ENCODE results near the gene NSUN3.
"Not testable (repeated sequence)": the region's sequence is repeated elsewhere in the genome, so short reads cannot be mapped to it uniquely, and the experiment has no call there.

The NSUN3 gene

DNA sequence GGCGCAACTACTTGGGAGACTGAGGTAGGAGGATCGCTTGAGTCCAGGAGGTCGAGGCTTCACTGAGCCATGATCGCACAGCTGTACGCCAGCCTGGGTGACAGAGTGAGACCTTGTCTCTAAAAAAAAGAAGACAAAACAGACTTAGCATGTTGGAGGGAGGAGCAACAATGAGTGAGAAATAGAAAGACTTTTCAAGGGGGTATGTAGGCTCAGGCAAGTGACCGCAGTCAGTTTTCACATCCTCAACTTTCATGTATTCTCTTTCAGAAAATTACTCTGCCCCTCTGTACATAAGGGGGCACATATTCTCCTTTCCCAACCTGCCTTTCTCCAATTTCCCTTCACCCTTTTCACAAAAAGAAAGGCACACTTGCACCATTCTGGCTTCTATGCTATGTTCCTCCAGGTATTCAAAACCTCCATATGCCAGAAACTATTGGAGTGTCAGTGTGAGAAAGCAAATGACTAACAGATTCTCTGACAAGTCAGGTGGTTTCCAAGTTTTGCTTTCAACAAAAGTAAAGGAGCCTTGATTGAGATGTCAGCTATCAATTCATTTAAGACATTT is 7.6 kb downstream of the NSUN3 start:
- H3K27ac ChIP-seq: no peak overlapping the region
- TF ChIP-seq, protein P1, sequence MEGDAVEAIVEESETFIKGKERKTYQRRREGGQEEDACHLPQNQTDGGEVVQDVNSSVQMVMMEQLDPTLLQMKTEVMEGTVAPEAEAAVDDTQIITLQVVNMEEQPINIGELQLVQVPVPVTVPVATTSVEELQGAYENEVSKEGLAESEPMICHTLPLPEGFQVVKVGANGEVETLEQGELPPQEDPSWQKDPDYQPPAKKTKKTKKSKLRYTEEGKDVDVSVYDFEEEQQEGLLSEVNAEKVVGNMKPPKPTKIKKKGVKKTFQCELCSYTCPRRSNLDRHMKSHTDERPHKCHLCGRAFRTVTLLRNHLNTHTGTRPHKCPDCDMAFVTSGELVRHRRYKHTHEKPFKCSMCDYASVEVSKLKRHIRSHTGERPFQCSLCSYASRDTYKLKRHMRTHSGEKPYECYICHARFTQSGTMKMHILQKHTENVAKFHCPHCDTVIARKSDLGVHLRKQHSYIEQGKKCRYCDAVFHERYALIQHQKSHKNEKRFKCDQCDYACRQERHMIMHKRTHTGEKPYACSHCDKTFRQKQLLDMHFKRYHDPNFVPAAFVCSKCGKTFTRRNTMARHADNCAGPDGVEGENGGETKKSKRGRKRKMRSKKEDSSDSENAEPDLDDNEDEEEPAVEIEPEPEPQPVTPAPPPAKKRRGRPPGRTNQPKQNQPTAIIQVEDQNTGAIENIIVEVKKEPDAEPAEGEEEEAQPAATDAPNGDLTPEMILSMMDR (conservative IDR thresholded peaks at IDR 0.05): no peak
- no peak for TF ChIP-seq ZFX (IDR thresholded peaks at IDR 0.05)

DNA sequence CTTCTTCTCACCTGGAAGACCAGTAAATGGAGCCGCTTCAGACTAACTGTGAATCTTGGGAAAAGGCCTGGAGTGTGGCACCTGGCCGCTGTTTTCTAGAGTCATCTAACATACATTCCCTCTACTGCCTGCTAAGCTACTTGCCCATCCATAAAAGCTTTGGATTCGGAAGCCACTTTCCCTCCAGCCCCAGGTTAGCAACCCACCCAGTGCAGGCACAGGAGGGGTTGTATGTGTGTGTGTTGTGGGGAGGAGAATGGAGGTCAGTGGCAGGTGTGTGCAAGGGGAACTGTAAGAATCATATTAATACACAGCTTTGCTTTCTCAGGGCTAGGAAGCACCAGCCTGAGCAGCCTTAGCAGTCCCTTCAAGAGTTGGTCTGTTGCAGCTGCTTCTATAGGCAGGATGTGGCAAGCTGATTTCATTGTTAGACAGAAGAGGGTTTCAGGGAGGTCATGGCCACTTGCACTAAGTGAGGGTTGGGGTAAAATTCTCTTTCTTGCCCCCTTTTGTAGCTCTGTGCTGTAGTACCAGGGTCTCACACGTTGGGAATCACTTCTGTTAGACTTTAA is 8.9 kb downstream of the NSUN3 start:
- H3K27ac ChIP-seq: no peak overlapping the region
- TF ChIP-seq, protein P1 (conservative IDR thresholded peaks at IDR 0.05): no peak
- no peak for TF ChIP-seq ZFX (IDR thresholded peaks at IDR 0.05)

DNA sequence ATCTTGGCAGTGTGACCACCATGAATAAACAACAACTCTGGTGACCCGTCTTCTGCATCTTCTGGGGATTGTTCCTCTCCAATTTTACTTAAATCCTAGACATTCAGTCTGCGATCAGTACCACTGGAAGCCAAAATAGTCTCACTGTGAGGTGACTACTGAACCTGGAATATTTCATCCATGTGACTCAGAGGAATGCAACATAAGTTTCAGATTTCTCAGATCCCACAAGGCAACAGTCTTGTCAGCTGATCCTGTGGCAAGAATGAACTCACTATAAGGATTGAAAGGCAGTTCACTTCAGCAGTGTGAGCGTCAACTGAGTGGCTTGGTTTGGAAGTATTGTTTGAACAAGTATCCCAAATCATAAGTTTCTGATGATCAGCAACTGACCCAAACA is 13.2 kb downstream of the NSUN3 start:
- TF ChIP-seq ZFX (IDR thresholded peaks at IDR 0.05): no peak
- TF ChIP-seq, protein P1 (conservative IDR thresholded peaks at IDR 0.05): no peak
- H3K27ac ChIP-seq: no peak overlapping the region

DNA sequence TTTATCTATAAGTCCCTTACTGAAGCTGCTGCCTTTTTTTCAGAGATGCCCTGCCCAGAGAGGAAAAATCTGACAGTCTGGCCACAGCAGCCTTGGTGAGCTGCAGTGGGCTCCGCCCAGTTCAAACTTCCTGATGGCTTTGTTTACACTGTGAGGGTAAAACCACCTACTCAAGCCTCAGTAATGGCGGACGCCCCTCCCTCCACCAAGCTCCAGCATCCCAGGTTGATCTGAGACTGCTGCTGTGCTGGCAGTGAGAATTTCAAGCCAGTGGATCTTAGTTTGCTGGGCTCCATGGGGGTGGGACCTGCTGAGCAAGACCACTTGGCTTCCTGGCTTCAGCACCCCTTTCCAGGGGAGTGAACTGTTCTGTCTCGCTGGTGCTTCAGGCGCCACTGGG is 17.7 kb downstream of the NSUN3 start:
- not testable (repeated sequence) for H3K27ac ChIP-seq

DNA sequence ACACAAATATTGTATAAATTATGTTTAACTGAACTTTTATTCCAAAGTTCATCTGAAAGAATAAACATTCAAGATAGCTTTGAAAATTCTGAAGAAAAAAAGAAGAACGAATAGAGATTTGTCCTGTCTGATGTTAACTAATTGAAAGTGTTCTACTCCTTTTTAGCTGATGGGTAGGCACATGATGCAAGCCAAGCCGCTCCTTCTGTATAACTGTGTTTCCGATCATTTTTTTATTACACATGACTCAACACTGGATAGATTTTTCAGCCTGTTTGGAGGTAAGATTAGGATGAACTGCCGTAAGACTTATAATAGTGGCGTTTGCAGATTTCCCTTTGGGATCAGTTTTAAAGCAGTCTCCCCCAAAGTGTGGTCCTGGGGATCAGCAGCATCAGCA is 19.0 kb downstream of the NSUN3 start:
- H3K27ac ChIP-seq: no peak overlapping the region
- TF ChIP-seq ZFX (IDR thresholded peaks at IDR 0.05): no peak
- TF ChIP-seq, protein P1 (conservative IDR thresholded peaks at IDR 0.05): no peak

DNA sequence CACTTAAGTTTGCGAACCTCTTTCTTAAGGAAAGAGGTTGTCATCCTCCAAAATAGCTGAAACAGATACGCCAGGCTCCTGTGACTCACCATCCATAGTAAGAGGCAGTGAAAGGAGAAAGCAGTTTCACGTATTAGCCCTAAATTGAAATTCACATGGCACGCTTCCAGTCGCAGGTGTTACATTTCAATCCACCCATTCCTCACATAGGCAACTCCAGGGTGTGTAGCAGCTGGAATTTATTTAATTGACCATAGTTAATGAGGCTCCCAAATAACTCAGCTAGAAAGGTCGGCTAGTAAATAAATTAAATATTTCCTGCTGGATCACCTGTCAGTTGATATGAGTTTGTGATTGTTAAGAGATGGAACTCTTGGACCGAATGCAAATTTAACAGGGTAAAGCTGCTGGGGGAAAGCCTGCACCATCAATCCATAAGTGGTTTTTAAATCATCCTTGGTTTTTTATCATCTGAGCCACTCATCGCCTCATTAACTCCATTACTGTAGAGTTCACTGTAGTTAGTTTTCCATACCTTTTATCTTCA is 19.6 kb downstream of the NSUN3 start:
- TF ChIP-seq, protein P1 (conservative IDR thresholded peaks at IDR 0.05): no peak
- TF ChIP-seq ZFX (IDR thresholded peaks at IDR 0.05): no peak
- H3K27ac ChIP-seq: no peak overlapping the region

DNA sequence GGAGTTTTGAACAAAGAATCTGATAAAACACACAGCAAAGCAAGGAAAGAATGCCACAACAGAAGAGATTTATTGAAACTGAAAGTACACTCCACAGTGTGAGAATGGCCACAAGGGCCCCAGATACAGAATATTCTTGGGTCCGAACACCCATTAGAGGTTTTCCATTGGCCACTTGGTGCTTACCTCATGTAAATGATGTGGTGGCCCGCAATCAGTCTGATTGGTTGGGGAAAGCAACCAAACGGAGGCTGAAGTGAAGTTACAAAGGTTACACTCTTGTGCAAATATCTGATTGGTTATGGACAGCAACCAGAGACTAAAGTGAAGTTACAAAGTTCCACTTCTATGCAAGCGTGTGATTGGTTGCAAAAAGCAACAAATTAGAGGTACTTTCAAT is 20.4 kb downstream of the NSUN3 start:
- no peak overlapping the region for H3K27ac ChIP-seq
- TF ChIP-seq, protein P1 (conservative IDR thresholded peaks at IDR 0.05): no peak
- TF ChIP-seq ZFX (IDR thresholded peaks at IDR 0.05): no peak

DNA sequence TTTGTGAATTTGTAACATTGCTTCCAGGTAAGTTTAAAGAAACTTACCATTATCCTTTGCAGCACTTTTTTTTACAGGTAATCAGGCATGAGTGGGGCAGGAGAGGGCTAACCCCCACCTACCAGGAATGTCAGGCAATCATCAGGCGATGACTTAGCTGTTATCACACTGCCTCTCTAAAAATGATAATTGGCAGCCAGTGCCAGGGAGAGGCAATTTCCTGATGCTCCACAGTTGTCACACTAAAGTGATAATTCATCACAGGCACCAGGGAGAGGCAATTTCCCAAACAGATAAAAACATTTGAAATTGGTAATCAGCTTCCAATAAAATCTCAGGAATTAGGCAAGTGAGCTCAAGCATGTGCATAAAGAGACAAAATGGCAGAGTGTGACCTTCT is 26.3 kb downstream of the NSUN3 start:
- TF ChIP-seq, protein P1 (conservative IDR thresholded peaks at IDR 0.05): no peak
- no peak for TF ChIP-seq ZFX (IDR thresholded peaks at IDR 0.05)
- no peak overlapping the region for H3K27ac ChIP-seq
